ENCODE results near the gene DYRK1B.

The DYRK1B gene

DNA sequence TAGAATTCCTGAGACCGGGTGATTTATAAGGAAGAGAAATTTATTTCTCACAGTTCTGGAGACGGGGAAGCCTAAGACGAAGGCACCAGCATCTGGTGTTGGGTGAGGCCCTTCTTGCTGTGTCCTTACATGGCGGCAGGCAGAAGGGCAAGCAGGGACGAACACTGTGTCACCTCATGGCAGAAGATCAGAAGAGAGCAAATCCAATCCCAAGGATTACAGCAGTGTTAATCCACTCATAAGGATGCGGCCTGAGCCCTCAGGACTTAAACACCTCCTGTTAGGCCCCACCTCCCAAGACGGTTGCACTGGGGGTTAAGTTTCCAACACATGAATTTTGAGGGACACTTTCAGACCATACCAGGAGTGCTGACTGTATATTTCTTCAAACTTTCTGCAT is 18.9 kb upstream of the DYRK1B start:
- DNase-seq: no peak

- DNase-seq: no peak
Observed at GRCh38 chr19:39850892-39851291, 16.9 kb upstream of the DYRK1B start.

DNA sequence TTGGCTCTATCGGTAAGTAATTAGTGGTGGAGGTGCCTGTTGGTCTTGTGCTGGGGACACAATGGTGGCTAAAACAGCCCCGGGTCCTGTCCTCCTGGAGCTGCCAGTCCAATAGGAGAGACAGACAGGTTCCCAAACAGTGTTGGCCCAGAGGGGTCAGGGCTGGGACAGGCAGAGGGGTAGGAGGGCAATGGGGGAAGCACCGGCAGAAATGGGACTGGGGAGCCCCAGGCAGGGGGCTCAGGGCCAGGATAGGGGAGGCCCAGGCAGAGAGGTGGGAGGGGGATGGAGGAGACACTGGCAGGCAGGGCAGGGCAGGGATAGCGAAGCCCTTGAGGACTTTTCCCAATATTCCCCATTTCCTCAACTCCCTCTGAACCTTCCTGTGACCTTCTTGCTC is 14.4 kb upstream of the DYRK1B start:
- DNase-seq: no peak

GRCh38 chr19:39847525-39847924 is 13.6 kb upstream of the DYRK1B start:
- no peak for DNase-seq

GRCh38 chr19:39846678-39847486 is 12.9 kb upstream of the DYRK1B start:
- no peak for DNase-seq

DNA sequence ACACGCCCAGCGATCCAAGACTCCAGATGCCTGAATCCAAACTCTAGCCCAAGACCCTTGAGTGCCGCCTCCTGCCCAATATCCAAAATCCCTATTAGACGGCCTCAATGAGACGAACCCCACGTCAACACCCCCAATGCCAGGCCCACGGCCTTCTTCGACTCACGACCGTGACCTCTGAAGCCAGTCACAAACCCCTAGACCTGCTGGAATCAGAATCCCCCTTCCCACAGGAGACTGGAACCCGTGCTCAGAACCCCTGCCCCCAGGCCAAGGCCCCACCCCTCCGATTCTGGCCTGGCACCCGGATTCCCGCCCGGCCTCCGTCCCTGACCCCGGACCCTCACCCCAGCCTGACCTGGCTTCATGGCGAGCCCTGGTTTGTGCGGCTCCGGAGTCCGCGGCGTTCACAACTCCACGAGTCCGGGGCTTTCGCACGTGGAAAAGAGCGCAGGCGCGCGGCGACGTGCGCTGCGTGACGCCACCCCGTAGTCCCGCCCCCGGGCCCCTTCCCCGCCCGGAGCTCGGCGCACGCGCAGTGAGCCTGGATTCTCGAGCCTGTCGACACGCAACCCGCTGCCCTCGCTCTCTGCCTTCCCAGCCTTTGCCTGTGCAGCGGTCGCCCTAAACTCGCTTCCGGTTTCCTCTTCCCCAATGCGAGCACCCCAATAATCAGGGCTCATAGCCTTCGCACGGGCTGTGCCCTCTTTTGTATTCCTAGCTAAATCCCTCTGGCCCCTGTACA is 12.1 kb upstream of the DYRK1B start, which contains the start of gene FBL:
TSS of gene FBL (minus strand) at position 447 of the 745 bp plus-strand sequence. CDS start at position 368, 79 bp downstream.
- peak; percentile 82 for DNase-seq

DNA sequence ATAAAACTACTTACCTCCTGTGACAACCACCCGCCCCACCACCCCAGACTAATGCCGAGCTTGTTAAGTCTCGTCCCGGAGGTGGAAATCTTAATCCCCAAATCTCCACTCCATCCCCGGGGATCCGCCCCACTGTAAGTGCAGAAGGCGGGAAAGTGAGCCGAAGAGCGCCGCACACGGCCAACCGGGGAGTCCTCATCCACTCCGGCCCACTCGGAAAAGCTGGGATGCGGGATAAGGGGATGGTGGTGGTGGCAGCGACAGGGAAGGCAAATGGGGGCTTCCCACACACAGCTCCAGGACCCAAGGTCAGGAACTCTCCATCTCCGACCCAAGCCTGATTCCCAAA is 11.6 kb upstream of the DYRK1B start:
- peak; percentile 13 for DNase-seq

DNA sequence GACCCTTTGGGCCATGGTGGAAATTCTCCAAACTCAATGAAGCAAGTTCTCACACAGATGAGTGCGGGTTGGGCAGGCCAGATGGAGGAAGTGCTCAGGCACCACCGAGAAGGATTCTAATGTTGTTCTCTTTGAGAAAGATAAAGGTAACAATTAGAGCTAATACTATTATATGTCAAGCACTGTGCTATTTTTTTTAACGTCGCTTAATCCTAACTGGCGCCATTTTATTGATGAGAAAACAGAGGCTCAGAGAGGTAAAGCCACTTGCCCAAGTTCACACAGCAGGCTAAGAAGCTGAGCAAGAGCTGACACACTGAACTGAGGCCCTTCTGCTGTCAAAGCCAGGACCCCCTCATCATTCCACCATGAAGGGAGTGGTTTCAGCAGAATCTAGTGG is 11.2 kb upstream of the DYRK1B start:
- DNase-seq: no peak

GRCh38 chr19:39843919-39844793 is 10.2 kb upstream of the DYRK1B start:
- DNase-seq: no peak

GRCh38 chr19:39842693-39843435 is 8.9 kb upstream of the DYRK1B start:
- no peak for DNase-seq

- no peak for DNase-seq
Observed at GRCh38 chr19:39841041-39841440, 7.1 kb upstream of the DYRK1B start.

DNA sequence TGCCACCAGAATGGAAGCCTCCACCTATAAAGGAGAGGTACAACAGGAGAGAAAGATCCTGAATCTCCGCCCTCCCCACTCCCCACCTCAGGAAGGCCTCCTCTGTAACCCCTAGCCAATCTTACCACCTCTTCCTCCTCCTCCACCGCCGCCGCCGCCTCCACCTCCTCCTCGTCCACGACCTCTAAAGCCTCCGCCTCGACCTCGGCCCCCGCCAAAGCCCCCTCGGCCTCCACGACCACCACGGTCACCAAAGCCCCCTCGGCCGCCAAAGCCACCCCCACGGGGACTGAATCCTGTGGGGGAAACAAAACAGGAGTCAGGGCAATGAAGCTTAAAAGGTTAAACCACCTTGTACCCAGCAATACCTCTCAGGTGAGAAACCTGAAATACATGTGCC is 6.5 kb upstream of the DYRK1B start:
- no peak for DNase-seq

- no peak for DNase-seq
Observed at GRCh38 chr19:39839678-39840327, 5.8 kb upstream of the DYRK1B start.

DNA sequence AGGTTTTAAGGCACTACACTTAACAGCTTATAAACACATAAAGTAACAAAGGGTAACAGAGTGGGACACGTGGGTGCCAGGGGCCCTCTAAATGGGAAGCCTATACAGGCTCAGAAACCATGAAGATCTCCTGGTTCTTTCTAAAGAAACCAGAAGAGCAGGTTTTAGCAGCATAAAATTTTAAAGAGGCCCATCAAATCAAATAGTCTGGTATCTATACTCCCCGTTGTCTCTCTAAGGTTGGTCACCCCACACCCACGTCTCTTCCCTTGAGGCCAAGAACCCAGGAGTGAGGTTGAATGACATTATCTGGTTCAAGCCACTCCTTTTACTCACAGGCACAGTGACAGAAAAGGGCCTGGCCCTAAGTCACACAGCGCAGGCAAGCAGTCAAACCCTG is 4.6 kb upstream of the DYRK1B start:
- DNase-seq: no peak

DNA sequence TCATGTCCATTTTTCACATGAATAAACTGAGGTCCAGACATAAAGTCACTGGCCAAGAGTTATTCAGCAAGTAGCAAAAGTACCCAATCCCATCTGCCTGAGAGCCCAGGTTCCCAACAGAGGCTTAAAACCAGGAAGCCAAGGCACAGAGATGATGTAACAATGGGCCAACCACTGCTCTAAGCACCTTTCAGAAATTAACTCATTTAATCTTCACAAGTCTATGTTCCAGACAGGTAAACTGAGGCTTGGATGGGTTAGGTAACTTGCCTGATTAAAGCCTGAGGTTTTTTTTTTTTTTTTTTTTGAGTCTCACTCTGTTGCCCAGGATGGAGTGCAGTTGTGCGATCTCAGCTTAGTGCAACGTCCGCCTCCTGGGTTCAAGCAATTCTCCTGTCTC is 4.0 kb upstream of the DYRK1B start:
- no peak for DNase-seq

DNA sequence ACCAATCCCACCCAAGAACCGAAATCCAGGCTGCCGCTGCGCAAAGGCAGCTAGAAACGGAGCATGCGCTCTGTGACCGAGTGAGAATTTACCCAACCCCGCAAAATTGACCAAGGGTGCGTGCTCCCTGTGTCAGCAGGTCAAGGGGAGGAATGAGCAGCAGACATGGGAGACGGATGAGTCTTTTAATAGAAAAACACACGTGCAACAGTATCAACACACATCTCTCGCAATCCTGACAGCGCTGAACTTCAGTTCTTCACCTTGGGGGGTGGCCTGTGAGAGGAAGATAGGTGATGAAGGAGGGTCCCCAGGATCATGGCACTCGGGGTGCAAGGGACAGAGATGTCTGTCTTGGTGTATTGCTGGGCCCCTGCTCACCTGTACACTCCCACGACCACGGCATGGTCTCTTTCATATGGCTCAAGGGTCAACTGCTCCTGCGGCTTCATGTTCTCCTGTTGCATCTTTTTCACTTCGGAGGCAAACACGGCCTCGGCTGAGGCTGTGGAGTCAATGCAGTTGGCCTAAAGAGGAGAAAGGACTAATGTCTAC is 402 bp upstream of the DYRK1B start:
- DNase-seq: no peak

GRCh38 chr19:39833160-39833463 is 850 bp downstream of the DYRK1B start:
- no peak for DNase-seq

DNA sequence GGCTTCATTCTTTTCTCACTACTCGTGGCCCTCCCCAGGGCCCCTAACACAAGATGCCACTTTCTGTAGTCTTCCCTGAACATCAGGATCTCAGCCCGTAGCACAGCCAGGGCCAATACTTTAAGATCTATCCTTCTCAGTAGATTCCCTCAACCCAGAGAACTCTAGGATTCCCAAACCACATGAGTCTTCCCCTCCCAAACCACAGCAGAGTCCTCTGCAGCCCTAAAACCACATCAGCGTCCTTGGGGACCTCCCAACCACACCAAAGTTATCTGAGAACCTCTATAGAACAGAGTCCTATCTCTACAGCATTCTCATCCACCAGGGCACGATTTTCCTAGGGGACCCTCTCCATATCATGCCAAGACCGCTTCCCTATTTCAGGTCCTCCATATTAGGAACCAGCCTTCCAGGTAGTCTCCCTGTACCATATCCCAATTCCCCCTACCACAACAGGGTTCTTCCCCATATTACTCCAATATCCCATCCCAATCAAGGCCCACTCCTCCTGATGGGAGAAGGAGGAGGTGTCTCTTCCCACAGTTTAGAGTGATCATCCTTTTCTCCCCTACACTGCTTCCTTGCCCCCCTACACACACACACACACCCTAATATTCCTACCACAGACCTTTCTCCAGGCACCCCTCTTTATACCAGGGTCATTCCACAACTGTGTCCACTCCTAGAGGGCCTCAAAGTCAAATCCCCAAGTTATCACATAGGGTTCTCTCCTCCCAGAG is 1.4 kb downstream of the DYRK1B start:
- DNase-seq: no peak

GRCh38 chr19:39831679-39832078 is 2.3 kb downstream of the DYRK1B start:
- no peak for DNase-seq

DNA sequence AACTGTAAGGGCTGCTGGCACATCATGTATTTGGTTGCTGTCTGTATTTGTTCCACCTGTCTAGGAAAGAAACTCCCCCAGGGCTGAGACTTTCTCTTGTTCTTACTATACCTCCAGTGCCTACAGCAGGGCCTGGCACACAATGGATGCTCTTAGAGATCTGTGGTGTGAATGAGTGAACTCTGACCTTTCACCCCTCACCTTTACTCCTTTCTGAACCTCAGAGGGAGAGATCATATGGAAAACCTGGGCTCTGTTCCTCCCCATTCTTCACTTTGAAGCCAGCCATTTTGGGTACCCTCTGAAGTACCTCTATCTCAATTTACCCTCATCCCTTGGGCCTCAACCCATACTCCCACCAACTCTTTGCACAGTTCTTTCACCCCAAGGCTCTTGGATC is 3.1 kb downstream of the DYRK1B start:
- DNase-seq: no peak

DNA sequence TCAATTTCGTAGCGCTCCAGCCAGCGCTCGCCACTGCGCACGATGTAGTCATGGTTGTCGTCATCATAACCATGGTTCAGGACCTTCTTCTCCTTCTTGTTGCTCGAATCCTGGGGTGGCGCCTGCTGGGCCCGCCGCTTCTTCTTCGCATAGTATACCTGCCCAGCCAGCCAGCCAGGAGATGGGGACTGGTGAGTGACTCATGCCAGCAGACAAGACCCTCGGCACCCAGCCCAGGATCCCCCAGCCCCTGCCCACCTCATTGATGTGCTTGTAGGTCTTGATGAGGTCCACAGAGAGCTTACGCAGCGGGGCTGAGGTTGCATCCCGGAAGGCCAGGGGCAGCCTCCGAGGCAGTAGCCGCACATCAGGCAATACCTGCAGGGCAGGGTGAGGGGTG is 3.6 kb downstream of the DYRK1B start:
- no peak for DNase-seq
